Natural killer cell (primary cell): ENCODE data around the gene EYS. TPM values are rescaled to one million over a fixed set of nuclear protein-coding genes. Genes with fewer than 3 reads are reported as not detected.

Source experiments
- ATAC-seq, 3 donors: fragments of 150-1000 bp in 2 of 3; fragments of 200-7000 bp in 1 of 3; cut with Tn5 transposase; 1 replicate in 1 of 3; 2 replicates in 2 of 3; pipeline ENCODE4 v1.10.0; 2021; ENCODE audit warnings: mild to moderate bottlenecking in 2 of 3, moderate library complexity in 2 of 3
- DNase-seq, 2 donors: peaks; one replicate each; pipeline versions ENCODE4 v3.0.0 to v3.0.0-alpha.2; 2013 to 2021; ENCODE audit warnings: mixed read lengths in 1 of 2
- H3K27ac ChIP-seq: one replicate; pipeline ENCODE4 v1.5.1; 2013; ENCODE audit warnings: mild to moderate bottlenecking, low read length
- H3K27me3 ChIP-seq: one replicate; pipeline ENCODE4 v1.6.1; 2013; ENCODE audit warnings: low read length; ENCODE audit not compliant: control insufficient read depth, insufficient read depth
- H3K36me3 ChIP-seq: one replicate; pipeline ENCODE4 v1.6.1; 2013; ENCODE audit warnings: low read length; ENCODE audit not compliant: control insufficient read depth, insufficient read depth
- H3K4me1 ChIP-seq: one replicate; pipeline ENCODE4 v1.6.1; 2013; ENCODE audit warnings: low read length; ENCODE audit not compliant: control insufficient read depth, insufficient read depth
- H3K4me3 ChIP-seq: one replicate; pipeline ENCODE4 v1.5.1; 2013; ENCODE audit warnings: low read length
- H3K9me3 ChIP-seq: one replicate; pipeline ENCODE4 v1.6.1; 2013; ENCODE audit warnings: low read length; ENCODE audit not compliant: control insufficient read depth, insufficient read depth
- H3K27ac Mint-ChIP-seq, 2 donors: one replicate each; pipeline ENCODE4 v1.8.0; 2022; ENCODE audit warnings: mild to moderate bottlenecking in 2 of 2, mixed read lengths in 2 of 2, moderate library complexity in 1 of 2
- H3K27me3 Mint-ChIP-seq, 2 donors: one replicate each; pipeline ENCODE4 v1.8.0; 2022; ENCODE audit warnings: low read depth in 2 of 2, mixed read lengths in 2 of 2
- H3K36me3 Mint-ChIP-seq: one replicate; pipeline ENCODE4 v1.8.0; 2022; ENCODE audit warnings: mixed read lengths
- H3K4me1 Mint-ChIP-seq, 2 donors: one replicate each; pipeline ENCODE4 v1.8.0; 2022; ENCODE audit warnings: mixed read lengths in 2 of 2
- H3K4me3 Mint-ChIP-seq: one replicate; pipeline ENCODE4 v1.8.0; 2022; ENCODE audit warnings: mild to moderate bottlenecking, moderate library complexity, mixed read lengths
- H3K9me3 Mint-ChIP-seq, 2 donors: one replicate each; pipeline ENCODE4 v1.8.0; 2022; ENCODE audit warnings: mixed read lengths in 2 of 2
- CTCF ChIP-seq: fragments of 200-600 bp; IDR thresholded peaks from one replicate; pipeline ENCODE4 v1.8.0; 2022; ENCODE audit warnings: antibody characterized with exemption
- WGBS: methylation state at CpG from one replicate; pipeline ENCODE4 v1.1.7; 2013; ENCODE audit warnings: missing lambda C conversion rate; ENCODE audit not compliant: insufficient coverage; 5-methylcytosine and 5-hydroxymethylcytosine counted together
- intact Hi-C: fragments of 100-400 bp; cut with micrococcal nuclease; formaldehyde crosslinking; loops from one replicate; pipeline ENCODE4 v1.14.2; 2022
- total RNA-seq, 4 donors: library from RNA; stranded (reverse); fragments of 120-200 nt in 1 of 4; gene quantifications; one replicate each; pipeline versions ENCODE4 v1.2.3 to v1.2.4, GENCODE V29; 2013 to 2022

The EYS gene
- total RNA-seq, 3 donors from 2014 or later (not counting 1 experiment from before 2014, with no cell fraction given): 0.55 TPM; not detected in 2

- Histone ChIP-seq H3K4me1 (no peaks in the 10 kb centered on the region), H3K36me3 (no peaks in the 10 kb centered on the region), H3K27ac (no peak overlapping the region), H3K4me3 (no peak overlapping the region), H3K9me3 (peaks cover 7% of the 10 kb centered on the region), H3K27me3 (no peaks in the 10 kb centered on the region)
- ATAC-seq (no peak), DNase-seq (no peak)
- Mint-ChIP-seq H3K27me3 (no peaks in the 10 kb centered on the region), H3K36me3 (no peaks in the 10 kb centered on the region), H3K4me1 (no peaks in the 10 kb centered on the region), H3K4me3 (no peak overlapping the region), H3K9me3 (peaks cover 19 to 20% of the 10 kb centered on the region in 2 donors), H3K27ac (no peak overlapping the region)
- no peak for TF ChIP-seq CTCF
- intact Hi-C loops: no loop called here
- WGBS: 88% methylated on average over 3 of the region's 5 CpGs
Observed at GRCh38 chr6:64723327-64724058, 983.5 kb downstream of the EYS start.

- intact Hi-C loops: no loop called here
- H3K4me3 ChIP-seq: no peak overlapping the region
- Mint-ChIP-seq H3K27me3 (no peaks in the 10 kb centered on the region), H3K4me1 (no peaks in the 10 kb centered on the region), H3K9me3 (peaks cover 19 to 23% of the 10 kb centered on the region in 2 donors), H3K4me3 (no peak overlapping the region), H3K36me3 (no peaks in the 10 kb centered on the region), H3K27ac (no peak overlapping the region)
- no peaks in the 10 kb centered on the region for H3K36me3 ChIP-seq
- H3K4me1 ChIP-seq: no peaks in the 10 kb centered on the region
- 89% methylated on average over 2 of the region's 2 CpGs for WGBS
- H3K9me3 ChIP-seq: peaks cover 7% of the 10 kb centered on the region
- H3K27me3 ChIP-seq: no peaks in the 10 kb centered on the region
- H3K27ac ChIP-seq: no peak overlapping the region
- no peak for DNase-seq
- no peak for ATAC-seq
- no peak for TF ChIP-seq CTCF
Observed at GRCh38 chr6:64721865-64722264, 985.2 kb downstream of the EYS start.

- 74% methylated on average over 3 of the region's 3 CpGs for WGBS
- H3K4me3 Mint-ChIP-seq: no peak overlapping the region
- Histone ChIP-seq H3K9me3 (peaks cover 7% of the 10 kb centered on the region), H3K27ac (no peak overlapping the region), H3K27me3 (no peaks in the 10 kb centered on the region), H3K4me3 (no peak overlapping the region), H3K4me1 (no peaks in the 10 kb centered on the region), H3K36me3 (no peaks in the 10 kb centered on the region)
- DNase-seq (no peak), ATAC-seq (no peak)
- peaks cover 14 to 16% of the 10 kb centered on the region in 2 donors for H3K9me3 Mint-ChIP-seq
- H3K27me3 Mint-ChIP-seq: no peaks in the 10 kb centered on the region
- no peak for TF ChIP-seq CTCF
- intact Hi-C loops: no loop called here
- H3K36me3 Mint-ChIP-seq: no peaks in the 10 kb centered on the region
- no peak overlapping the region for H3K27ac Mint-ChIP-seq
- no peaks in the 10 kb centered on the region for H3K4me1 Mint-ChIP-seq
Observed at GRCh38 chr6:64717281-64717680, 989.7 kb downstream of the EYS start.

- no peaks in the 10 kb centered on the region for H3K27me3 Mint-ChIP-seq
- H3K4me3 Mint-ChIP-seq: no peak overlapping the region
- Histone ChIP-seq H3K27me3 (no peaks in the 10 kb centered on the region), H3K4me1 (no peaks in the 10 kb centered on the region), H3K4me3 (no peak overlapping the region), H3K36me3 (no peaks in the 10 kb centered on the region), H3K9me3 (peaks cover 7% of the 10 kb centered on the region), H3K27ac (no peak overlapping the region)
- no peaks in the 10 kb centered on the region for H3K4me1 Mint-ChIP-seq
- 85% methylated on average over 3 of the region's 3 CpGs for WGBS
- no peak for TF ChIP-seq CTCF
- no peak for DNase-seq
- no peaks in the 10 kb centered on the region for H3K36me3 Mint-ChIP-seq
- peaks cover 12 to 13% of the 10 kb centered on the region in 2 donors for H3K9me3 Mint-ChIP-seq
- H3K27ac Mint-ChIP-seq: no peak overlapping the region
- ATAC-seq: no peak
- intact Hi-C loops: no loop called here
Observed at GRCh38 chr6:64715624-64716023, 991.4 kb downstream of the EYS start.
